Naive thymus-derived CD4-positive, alpha-beta T cell (primary cell): ENCODE results near the gene PRKN. TPM values are rescaled to one million over a fixed set of nuclear protein-coding genes. Genes with fewer than 3 reads are reported as not detected.

Experiments
- ATAC-seq: fragments of 150-1000 bp; cut with Tn5 transposase; 2 replicates; pipeline ENCODE4 v1.10.0; 2021; ENCODE audit warnings: mild to moderate bottlenecking, moderate library complexity
- CTCF ChIA-PET: fragments of 350-600 bp; sonication (Branson Sonifier 250); formaldehyde crosslinking; loops from one replicate; lab custom pipeline; 2021; ENCODE audit warnings: antibody characterized with exemption; lab: Charles Lee
- POLR2A ChIA-PET: fragments of 350-600 bp; sonication (Branson Sonifier 250); formaldehyde crosslinking; loops from one replicate; lab custom pipeline; 2021; ENCODE audit warnings: antibody characterized with exemption, inconsistent platforms; lab: Charles Lee
- DNase-seq, 9 donors: peaks; one replicate each; pipeline versions ENCODE4 v3.0.0 to v3.0.0-alpha.2; 2020 to 2022; ENCODE audit warnings: mixed read lengths in 1 of 9
- H3K27ac ChIP-seq: one replicate; pipeline ENCODE4 v1.7.0; 2013; ENCODE audit warnings: mild to moderate bottlenecking, low read depth, low read length, moderate library complexity
- H3K27me3 ChIP-seq, 2 donors: one replicate each; pipeline ENCODE4 v1.7.0; 2013; ENCODE audit warnings: low read length in 2 of 2, mild to moderate bottlenecking in 2 of 2, moderate library complexity in 2 of 2; ENCODE audit not compliant: control insufficient read depth in 2 of 2, insufficient read depth in 2 of 2
- H3K36me3 ChIP-seq, 3 experiments: 1 replicate in 2 of 3; 2 replicates in 1 of 3; pipeline ENCODE4 v1.7.0; 2013; ENCODE audit warnings: low read length in 3 of 3, mild to moderate bottlenecking in 3 of 3, moderate library complexity in 1 of 3; ENCODE audit not compliant: insufficient read depth in 3 of 3, control insufficient read depth in 2 of 3
- H3K4me1 ChIP-seq, 2 donors: one replicate each; pipeline ENCODE4 v1.7.0; 2013; ENCODE audit warnings: low read length in 2 of 2, mild to moderate bottlenecking in 2 of 2, moderate library complexity in 1 of 2; ENCODE audit not compliant: control insufficient read depth in 2 of 2, insufficient read depth in 2 of 2
- H3K4me3 ChIP-seq: 2 replicates; pipeline ENCODE4 v1.7.0; 2013; ENCODE audit warnings: mild to moderate bottlenecking, low read length
- H3K9me3 ChIP-seq, 3 experiments: 1 replicate in 2 of 3; 2 replicates in 1 of 3; pipeline ENCODE4 v1.7.0; 2013; ENCODE audit warnings: low read length in 3 of 3; ENCODE audit not compliant: control insufficient read depth in 2 of 3
- H3K27ac Mint-ChIP-seq, 9 donors: one replicate each; pipeline ENCODE4 v1.8.0; 2020 to 2022; ENCODE audit warnings: mixed read lengths in 9 of 9, mild to moderate bottlenecking in 8 of 9, moderate library complexity in 5 of 9, inconsistent platforms in 2 of 9
- H3K27me3 Mint-ChIP-seq, 5 donors: one replicate each; pipeline ENCODE4 v1.8.0; 2021 to 2022; ENCODE audit warnings: mixed read lengths in 5 of 5, mild to moderate bottlenecking in 1 of 5
- H3K36me3 Mint-ChIP-seq, 5 donors: one replicate each; pipeline ENCODE4 v1.8.0; 2020 to 2022; ENCODE audit warnings: mixed read lengths in 5 of 5, mild to moderate bottlenecking in 3 of 5, inconsistent platforms in 1 of 5
- H3K4me1 Mint-ChIP-seq, 7 donors: one replicate each; pipeline ENCODE4 v1.8.0; 2020 to 2022; ENCODE audit warnings: mixed read lengths in 7 of 7, mild to moderate bottlenecking in 3 of 7, inconsistent platforms in 1 of 7
- H3K4me3 Mint-ChIP-seq, 10 donors: one replicate each; pipeline ENCODE4 v1.8.0; 2020 to 2022; ENCODE audit warnings: mild to moderate bottlenecking in 10 of 10, mixed read lengths in 10 of 10, moderate library complexity in 6 of 10, inconsistent platforms in 2 of 10
- H3K9me3 Mint-ChIP-seq, 11 donors: one replicate each; pipeline ENCODE4 v1.8.0; 2020 to 2022; ENCODE audit warnings: mixed read lengths in 11 of 11, mild to moderate bottlenecking in 4 of 11, inconsistent platforms in 1 of 11, moderate library complexity in 1 of 11
- intact Hi-C, 2 donors: fragments of 100-400 bp; cut with micrococcal nuclease; formaldehyde crosslinking; loops; one replicate each; pipeline ENCODE4 v1.15.1; 2023
- polyA plus RNA-seq, 2 donors: library from polyadenylated mRNA; unstranded; fragments of 300-500 nt; fragmentation: Illumina TruSeq; gene quantifications; one replicate each; pipeline ENCODE4 v1.2.3, GENCODE V29; 2021
- total RNA-seq, 6 experiments: library from RNA in 5 of 6; stranded (reverse) in 5 of 6; gene quantifications; 1 replicate in 5 of 6; 2 replicates in 1 of 6; pipeline ENCODE4 v1.2.3 and lab custom pipeline; 2021 to 2026

The PRKN gene
- total and polyA plus RNA-seq, 7 experiments from 2014 or later: 0.44 to 10.3 (median 8.1) TPM

GRCh38 chr6:161654209-161654608 is 1073.4 kb downstream of the PRKN start:
- Mint-ChIP-seq H3K9me3 (peaks cover 0 to 15% (median 7%) of the 10 kb centered on the region in 11 donors), H3K4me1 (no peaks in the 10 kb centered on the region), H3K27me3 (peaks cover 0 to 1% (median 0%) of the 10 kb centered on the region in 5 donors), H3K4me3 (no peak overlapping the region), H3K36me3 (peaks cover 0 to 12% (median 5%) of the 10 kb centered on the region in 5 donors), H3K27ac (no peak overlapping the region)
- ChIA-PET POLR2A (no interaction called here), CTCF (no interaction called here)
- no peak for DNase-seq
- no peak overlapping the region for H3K27ac ChIP-seq
- H3K9me3 ChIP-seq: no peaks in the 10 kb centered on the region
- no peaks in the 10 kb centered on the region for H3K27me3 ChIP-seq
- ATAC-seq: no peak
- intact Hi-C loops: no loop called here
- no peaks in the 10 kb centered on the region for H3K36me3 ChIP-seq
- H3K4me3 ChIP-seq: no peak overlapping the region
- H3K4me1 ChIP-seq: no peaks in the 10 kb centered on the region

GRCh38 chr6:161651949-161652348 is 1075.6 kb downstream of the PRKN start:
- Mint-ChIP-seq H3K27ac (no peak overlapping the region), H3K9me3 (peaks cover 0 to 13% (median 7%) of the 10 kb centered on the region in 11 donors), H3K4me3 (no peak overlapping the region), H3K27me3 (no peaks in the 10 kb centered on the region), H3K4me1 (no peaks in the 10 kb centered on the region), H3K36me3 (peaks cover 0 to 9% (median 5%) of the 10 kb centered on the region in 5 donors)
- CTCF ChIA-PET: interaction anchor here (0.6 kb wide), 1 partner anchor 617 kb away, joined by 5 read pairs; no protein-coding TSS in a partner anchor
- no peak overlapping the region for H3K4me3 ChIP-seq
- DNase-seq: no peak
- H3K27me3 ChIP-seq: no peaks in the 10 kb centered on the region
- no peaks in the 10 kb centered on the region for H3K4me1 ChIP-seq
- no peak for ATAC-seq
- H3K9me3 ChIP-seq: no peaks in the 10 kb centered on the region
- intact Hi-C loops: no loop called here
- no peak overlapping the region for H3K27ac ChIP-seq
- no peaks in the 10 kb centered on the region for H3K36me3 ChIP-seq
- POLR2A ChIA-PET: no interaction called here

- POLR2A ChIA-PET: no interaction called here
- Histone ChIP-seq H3K36me3 (no peaks in the 10 kb centered on the region), H3K27ac (no peak overlapping the region), H3K27me3 (no peaks in the 10 kb centered on the region), H3K4me3 (no peak overlapping the region), H3K4me1 (no peaks in the 10 kb centered on the region), H3K9me3 (no peaks in the 10 kb centered on the region)
- ATAC-seq (no peak), DNase-seq (no peak)
- CTCF ChIA-PET: no interaction called here
- no peak overlapping the region for H3K27ac Mint-ChIP-seq
- no peaks in the 10 kb centered on the region for H3K4me1 Mint-ChIP-seq
- no peaks in the 10 kb centered on the region for H3K27me3 Mint-ChIP-seq
- peaks cover 0 to 9% (median 4%) of the 10 kb centered on the region in 5 donors for H3K36me3 Mint-ChIP-seq
- intact Hi-C loops: no loop called here
- peaks cover 0 to 14% (median 8%) of the 10 kb centered on the region in 11 donors for H3K9me3 Mint-ChIP-seq
- no peak overlapping the region for H3K4me3 Mint-ChIP-seq
These were observed 1077.7 kb downstream of the PRKN start for GRCh38 chr6:161649841-161650240.

GRCh38 chr6:161649068-161649467 is 1078.5 kb downstream of the PRKN start:
- H3K27me3 ChIP-seq: no peaks in the 10 kb centered on the region
- H3K27me3 Mint-ChIP-seq: no peaks in the 10 kb centered on the region
- POLR2A ChIA-PET: no interaction called here
- intact Hi-C loops: no loop called here
- no peak for ATAC-seq
- no peaks in the 10 kb centered on the region for H3K4me1 Mint-ChIP-seq
- CTCF ChIA-PET: no interaction called here
- H3K4me3 ChIP-seq: no peak overlapping the region
- no peak overlapping the region for H3K27ac Mint-ChIP-seq
- H3K36me3 Mint-ChIP-seq: peaks cover 0 to 9% (median 4%) of the 10 kb centered on the region in 5 donors
- no peaks in the 10 kb centered on the region for H3K9me3 ChIP-seq
- no peak for DNase-seq
- H3K4me1 ChIP-seq: no peaks in the 10 kb centered on the region
- no peak overlapping the region for H3K27ac ChIP-seq
- H3K36me3 ChIP-seq: no peaks in the 10 kb centered on the region
- H3K4me3 Mint-ChIP-seq: no peak overlapping the region
- H3K9me3 Mint-ChIP-seq: peaks cover 0 to 14% (median 8%) of the 10 kb centered on the region in 11 donors

- CTCF ChIA-PET: no interaction called here
- no peak overlapping the region for H3K27ac Mint-ChIP-seq
- intact Hi-C loops: no loop called here
These were observed 1080.3 kb downstream of the PRKN start for GRCh38 chr6:161647234-161647633.

GRCh38 chr6:161644521-161644920 is 1083.0 kb downstream of the PRKN start:
- Histone ChIP-seq H3K4me3 (no peak overlapping the region), H3K36me3 (no peaks in the 10 kb centered on the region), H3K9me3 (no peaks in the 10 kb centered on the region), H3K27me3 (no peaks in the 10 kb centered on the region), H3K27ac (no peak overlapping the region), H3K4me1 (no peaks in the 10 kb centered on the region)
- CTCF ChIA-PET: no interaction called here
- POLR2A ChIA-PET: no interaction called here
- DNase-seq (no peak), ATAC-seq (no peak)
- Mint-ChIP-seq H3K4me1 (no peaks in the 10 kb centered on the region), H3K27ac (no peak overlapping the region), H3K9me3 (peaks cover 0 to 7% (median 3%) of the 10 kb centered on the region in 11 donors), H3K36me3 (peaks cover 0 to 4% (median 0%) of the 10 kb centered on the region in 5 donors), H3K27me3 (peaks cover 0 to 3% (median 0%) of the 10 kb centered on the region in 5 donors), H3K4me3 (no peak overlapping the region)
- intact Hi-C loops: no loop called here

More at GRCh38 chr6:161647234-161647633, 1080.3 kb downstream of the PRKN start:
- Histone ChIP-seq H3K27me3 (no peaks in the 10 kb centered on the region), H3K27ac (no peak overlapping the region), H3K4me1 (no peaks in the 10 kb centered on the region), H3K9me3 (no peaks in the 10 kb centered on the region), H3K4me3 (no peak overlapping the region), H3K36me3 (no peaks in the 10 kb centered on the region)
- DNase-seq (no peak), ATAC-seq (no peak)
- Mint-ChIP-seq H3K36me3 (peaks cover 0 to 9% (median 4%) of the 10 kb centered on the region in 5 donors), H3K27me3 (peaks cover 0 to 3% (median 0%) of the 10 kb centered on the region in 5 donors), H3K9me3 (peaks cover 0 to 14% (median 8%) of the 10 kb centered on the region in 11 donors), H3K4me3 (no peak overlapping the region), H3K4me1 (no peaks in the 10 kb centered on the region)
- POLR2A ChIA-PET: no interaction called here

GRCh38 chr6:161641175-161641574 is 1086.4 kb downstream of the PRKN start:
- H3K4me1 Mint-ChIP-seq: no peaks in the 10 kb centered on the region
- ChIA-PET CTCF (no interaction called here), POLR2A (no interaction called here)
- H3K27me3 Mint-ChIP-seq: peaks cover 0 to 3% (median 0%) of the 10 kb centered on the region in 5 donors
- H3K36me3 ChIP-seq: no peaks in the 10 kb centered on the region
- DNase-seq (no peak), ATAC-seq (no peak)
- no peaks in the 10 kb centered on the region for H3K9me3 ChIP-seq
- no peak overlapping the region for H3K4me3 Mint-ChIP-seq
- no peaks in the 10 kb centered on the region for H3K4me1 ChIP-seq
- H3K4me3 ChIP-seq: no peak overlapping the region
- intact Hi-C loops: no loop called here
- peaks cover 0 to 4% (median 0%) of the 10 kb centered on the region in 5 donors for H3K36me3 Mint-ChIP-seq
- H3K27me3 ChIP-seq: no peaks in the 10 kb centered on the region
- H3K27ac Mint-ChIP-seq: no peak overlapping the region
- no peak overlapping the region for H3K27ac ChIP-seq
- peaks cover 0 to 13% (median 4%) of the 10 kb centered on the region in 11 donors for H3K9me3 Mint-ChIP-seq
